Measurements from ENCODE around the gene ABLIM3. TPM values are rescaled to one million over a fixed set of nuclear protein-coding genes. Genes with fewer than 3 reads are reported as not detected.

Gene ABLIM3
- total and polyA plus RNA-seq, 9 of the 15 experiments (the other 6 are each of a cell fraction or from before 2014, with no cell fraction given): 0.03 to 0.38 (median 0.11) TPM

- TF ChIP-seq HBP1 (CRISPR knock-in tag; IDR thresholded peaks at IDR 0.05): no peak
- no peak for TF ChIP-seq ZNF518B (CRISPR knock-in tag; IDR thresholded peaks at IDR 0.05)
Observed at GRCh38 chr5:149283626-149284480, 142.6 kb downstream of the ABLIM3 start (continued).

- peaks cover 21 to 47% of the 10 kb centered on the region in 2 experiments for H3K27me3 ChIP-seq (ENCODE audit: control insufficient read depth in 2 of 2, insufficient read depth in 2 of 2, low read length in 2 of 2)
- CTCF ChIA-PET (ENCODE audit: low intra/inter-chr PET ratio): no interaction called here
- intact Hi-C loops (cut with micrococcal nuclease): no loop called here
- no peak overlapping the region for H3K9ac ChIP-seq (ENCODE audit: insufficient read depth in 1 of 2, low read depth in 2 of 2, low read length in 2 of 2)
- H2AFZ ChIP-seq (ENCODE audit: low read depth, low read length): no peak overlapping the region
- POLR2A ChIA-PET: interaction anchor here (0.6 to 0.8 kb wide), 2 partner anchors 25 to 348 kb away, joined by 3 read pairs; no protein-coding TSS in a partner anchor
- no TSS peak for BruUV-seq (replicated peaks)
- no peaks in the 10 kb centered on the region; a peak in 1 of 5 replicates for H3K4me1 ChIP-seq (replicated peaks in 1 of 2; ENCODE audit: control insufficient read depth in 2 of 2, insufficient read depth in 2 of 2, low read length in 2 of 2)
- ATAC-seq (no peak), DNase-seq (ENCODE audit: extremely low read depth in 1 of 4, low spot score in 3 of 4) (no peak), FAIRE-seq (no peak)
- TF ChIP-seq POLR2H (tag; IDR thresholded peaks at IDR 0.05; ENCODE audit: low read depth) (no peak), ZNF165 (CRISPR knock-in tag; IDR thresholded peaks at IDR 0.05; ENCODE audit: borderline replicate concordance) (no peak), BHLHE40 (IDR thresholded peaks at IDR 0.05; ENCODE audit: low read length) (peak; percentile 60), ZNF589 (CRISPR knock-in tag; IDR thresholded peaks at IDR 0.05; ENCODE audit: low read depth) (no peak)
- H3K4me3 ChIP-seq: no peak overlapping the region
- no peaks in the 10 kb centered on the region for H3K79me2 ChIP-seq (ENCODE audit: control insufficient read depth, insufficient read depth, low read length)
- no peaks in the 10 kb centered on the region for H4K20me1 ChIP-seq (replicated peaks; ENCODE audit: control insufficient read depth, insufficient read depth, low read length)
- WGBS (ENCODE audit: insufficient coverage, low coverage, missing lambda C conversion rate): 3% methylated on average over 5 of the region's 5 CpGs
- in situ Hi-C loops (cut with MboI): no loop called here
- H3K9me3 ChIP-seq (replicated peaks; ENCODE audit: control insufficient read depth, insufficient read depth, low read depth, low read length): no peaks in the 10 kb centered on the region
- H3K36me3 ChIP-seq (ENCODE audit: control insufficient read depth, insufficient read depth, low read length): no peaks in the 10 kb centered on the region
- no peak overlapping the region for H3K27ac ChIP-seq (ENCODE audit: extremely low read depth, low read depth, low read length)
- H3K4me2 ChIP-seq (ENCODE audit: insufficient read depth, low read length): no peak overlapping the region
- H3K9me1 ChIP-seq (ENCODE audit: control insufficient read depth, insufficient read depth, low read length): no peaks in the 10 kb centered on the region
Observed at GRCh38 chr5:149284501-149284900, 143.2 kb downstream of the ABLIM3 start.

Data from K562 (cell line).